NB4 (cell line): Measurements from ENCODE around the gene CHD6.

Experiments used
- CTCF ChIP-seq: IDR thresholded peaks from one replicate; pipeline ENCODE4 v1.5.1; 2012; ENCODE audit warnings: low read depth, low read length
- MYC ChIP-seq: IDR thresholded peaks from 2 replicates; pipeline ENCODE4 v1.6.1; 2011; ENCODE audit warnings: low read depth, low read length
- POLR2A ChIP-seq: IDR thresholded peaks from 2 replicates; pipeline ENCODE4 v1.6.1; 2011; ENCODE audit warnings: mild to moderate bottlenecking; ENCODE audit not compliant: insufficient read length; ENCODE audit errors: extremely low read depth
- TF ChIP-seq, protein P1 (sequence below): IDR thresholded peaks from 2 replicates; pipeline ENCODE4 v1.6.1; 2011; ENCODE audit warnings: low read depth, low read length

GRCh38 chr20:41360831-41361756, 257.1 kb downstream of the CHD6 start:
- no peak for TF ChIP-seq CTCF
- TF ChIP-seq POLR2A: no peak
- TF ChIP-seq, protein P1, sequence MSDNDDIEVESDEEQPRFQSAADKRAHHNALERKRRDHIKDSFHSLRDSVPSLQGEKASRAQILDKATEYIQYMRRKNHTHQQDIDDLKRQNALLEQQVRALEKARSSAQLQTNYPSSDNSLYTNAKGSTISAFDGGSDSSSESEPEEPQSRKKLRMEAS: no peak
- no peak for TF ChIP-seq MYC
